GM12801 (cell line): ENCODE measurements around the gene GPR63.

Source experiments
- TF ChIP-seq, protein P1 (sequence below): IDR thresholded peaks from one replicate; pipeline ENCODE4 v1.5.1; 2011; ENCODE audit warnings: control low read depth; ENCODE audit not compliant: insufficient read length; ENCODE audit errors: extremely low read depth

The GPR63 gene, protein sequence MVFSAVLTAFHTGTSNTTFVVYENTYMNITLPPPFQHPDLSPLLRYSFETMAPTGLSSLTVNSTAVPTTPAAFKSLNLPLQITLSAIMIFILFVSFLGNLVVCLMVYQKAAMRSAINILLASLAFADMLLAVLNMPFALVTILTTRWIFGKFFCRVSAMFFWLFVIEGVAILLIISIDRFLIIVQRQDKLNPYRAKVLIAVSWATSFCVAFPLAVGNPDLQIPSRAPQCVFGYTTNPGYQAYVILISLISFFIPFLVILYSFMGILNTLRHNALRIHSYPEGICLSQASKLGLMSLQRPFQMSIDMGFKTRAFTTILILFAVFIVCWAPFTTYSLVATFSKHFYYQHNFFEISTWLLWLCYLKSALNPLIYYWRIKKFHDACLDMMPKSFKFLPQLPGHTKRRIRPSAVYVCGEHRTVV

DNA sequence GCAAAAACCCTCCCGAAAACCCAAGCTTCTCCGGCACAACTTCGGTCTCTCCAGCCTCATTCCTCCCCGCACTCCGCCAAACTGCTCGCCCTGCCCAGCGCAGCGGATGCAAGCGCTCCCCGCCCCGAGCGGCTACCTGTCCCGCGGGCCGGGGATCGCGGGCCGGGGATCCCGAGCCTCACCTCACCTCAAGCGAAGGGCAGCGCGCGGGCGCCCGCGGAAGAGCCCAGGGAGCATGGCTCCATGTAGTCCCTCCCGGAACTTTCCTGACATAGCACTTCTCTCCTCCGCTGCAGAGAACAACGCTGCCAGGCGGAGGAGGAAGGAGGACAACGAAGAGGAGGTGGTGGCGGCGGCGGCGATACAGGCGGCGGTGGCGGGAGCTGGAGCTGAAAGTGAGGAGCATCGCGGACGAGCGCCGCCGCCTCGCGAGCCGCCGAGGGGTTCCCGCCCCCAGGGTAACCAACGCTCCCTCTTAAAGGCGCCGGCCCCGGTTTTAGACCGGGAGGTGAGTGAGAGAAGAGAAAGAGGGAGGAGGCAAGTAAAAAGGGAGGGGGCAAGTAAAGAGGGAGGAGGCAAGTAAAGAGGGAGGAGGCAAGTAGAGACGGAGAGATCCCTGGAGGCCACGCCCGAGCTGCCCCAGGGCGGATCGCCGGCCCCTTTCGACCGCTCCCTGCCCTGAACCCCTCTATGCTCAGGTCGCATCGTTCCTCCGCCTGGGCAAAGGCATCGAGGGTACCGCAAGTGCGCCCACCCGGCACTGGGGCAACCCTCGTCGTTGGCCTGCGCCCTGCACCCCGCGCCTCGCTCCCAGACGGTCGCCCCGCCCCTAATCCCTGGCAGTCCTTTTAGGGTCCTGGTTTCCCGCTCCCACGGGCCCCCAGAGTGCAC lies at the start of gene GPR63:
Gene GPR63, minus strand, starts transcription at position 397 of the 891 bp plus-strand sequence. CDS start 37,746 bp downstream, outside the sequence.
- TF ChIP-seq, protein P1, sequence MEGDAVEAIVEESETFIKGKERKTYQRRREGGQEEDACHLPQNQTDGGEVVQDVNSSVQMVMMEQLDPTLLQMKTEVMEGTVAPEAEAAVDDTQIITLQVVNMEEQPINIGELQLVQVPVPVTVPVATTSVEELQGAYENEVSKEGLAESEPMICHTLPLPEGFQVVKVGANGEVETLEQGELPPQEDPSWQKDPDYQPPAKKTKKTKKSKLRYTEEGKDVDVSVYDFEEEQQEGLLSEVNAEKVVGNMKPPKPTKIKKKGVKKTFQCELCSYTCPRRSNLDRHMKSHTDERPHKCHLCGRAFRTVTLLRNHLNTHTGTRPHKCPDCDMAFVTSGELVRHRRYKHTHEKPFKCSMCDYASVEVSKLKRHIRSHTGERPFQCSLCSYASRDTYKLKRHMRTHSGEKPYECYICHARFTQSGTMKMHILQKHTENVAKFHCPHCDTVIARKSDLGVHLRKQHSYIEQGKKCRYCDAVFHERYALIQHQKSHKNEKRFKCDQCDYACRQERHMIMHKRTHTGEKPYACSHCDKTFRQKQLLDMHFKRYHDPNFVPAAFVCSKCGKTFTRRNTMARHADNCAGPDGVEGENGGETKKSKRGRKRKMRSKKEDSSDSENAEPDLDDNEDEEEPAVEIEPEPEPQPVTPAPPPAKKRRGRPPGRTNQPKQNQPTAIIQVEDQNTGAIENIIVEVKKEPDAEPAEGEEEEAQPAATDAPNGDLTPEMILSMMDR = no peak

DNA sequence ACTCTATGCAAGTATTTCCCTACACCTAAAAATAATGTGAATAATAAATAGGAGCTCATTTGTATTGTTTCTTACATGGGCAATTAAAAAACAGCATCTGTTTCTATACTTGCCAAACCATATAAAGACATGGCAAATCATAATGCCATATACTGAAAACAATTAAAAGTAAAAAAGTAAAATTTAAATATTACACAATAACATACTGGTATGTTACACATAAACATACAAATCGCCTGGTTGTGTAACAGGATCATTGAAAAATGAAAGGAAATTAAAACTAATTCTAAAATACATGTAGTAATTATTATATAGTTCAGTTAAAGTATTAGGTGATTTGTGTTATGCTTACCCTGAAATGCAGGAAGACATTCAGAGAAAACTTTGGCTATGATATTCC lies 49.2 kb upstream of the GPR63 start:
- TF ChIP-seq, protein P1 = no peak

DNA sequence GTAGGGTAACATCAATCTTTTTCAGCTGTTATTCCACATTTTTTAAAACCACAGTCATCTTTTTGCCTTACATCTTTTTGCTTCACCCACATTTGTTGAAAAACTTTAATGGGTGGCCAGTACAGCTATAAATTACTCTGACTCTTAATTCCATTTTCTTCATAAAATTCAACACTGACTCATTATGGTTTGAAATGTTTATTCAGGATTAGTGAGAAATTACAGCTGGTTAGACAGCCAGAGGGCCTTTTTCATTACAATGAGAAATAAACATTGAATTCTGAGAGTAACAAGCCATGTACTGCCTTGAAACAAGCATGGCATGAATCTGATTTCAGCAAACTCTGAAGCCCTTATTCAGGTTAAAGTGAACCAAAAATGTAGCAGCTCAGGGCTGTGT lies 40.9 kb upstream of the GPR63 start:
- TF ChIP-seq, protein P1 = no peak

DNA sequence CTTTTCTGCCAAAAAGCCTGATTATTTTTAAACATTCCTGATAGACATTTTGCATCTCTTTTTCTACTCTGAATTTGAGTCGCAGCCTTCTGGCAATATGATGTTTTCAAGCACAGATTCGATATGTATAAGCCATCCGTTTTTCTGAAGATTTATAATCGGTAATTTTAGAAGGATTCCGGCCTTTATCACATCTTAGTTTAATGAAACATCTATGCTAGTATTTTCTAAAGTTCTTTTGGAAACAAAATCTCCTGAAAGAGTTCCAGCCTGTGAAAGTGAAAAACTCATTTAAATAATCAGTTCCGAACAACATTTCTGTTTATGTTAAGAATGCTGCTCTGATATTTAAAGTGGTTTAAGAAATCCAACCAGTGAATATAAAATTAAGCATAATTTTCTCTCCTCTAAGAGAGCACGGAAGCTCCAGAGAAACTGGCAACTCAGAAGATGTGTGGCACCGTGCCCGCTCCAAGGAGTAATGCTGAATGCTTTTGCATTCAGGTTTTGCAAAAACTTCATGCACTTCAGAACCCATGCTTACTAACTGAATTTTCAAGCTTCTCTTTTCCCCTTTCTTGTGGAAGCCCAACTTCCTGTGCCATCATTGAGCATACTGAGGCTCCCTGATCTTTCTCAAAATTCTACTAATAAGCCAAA lies 39.7 kb upstream of the GPR63 start:
- TF ChIP-seq, protein P1 = no peak

DNA sequence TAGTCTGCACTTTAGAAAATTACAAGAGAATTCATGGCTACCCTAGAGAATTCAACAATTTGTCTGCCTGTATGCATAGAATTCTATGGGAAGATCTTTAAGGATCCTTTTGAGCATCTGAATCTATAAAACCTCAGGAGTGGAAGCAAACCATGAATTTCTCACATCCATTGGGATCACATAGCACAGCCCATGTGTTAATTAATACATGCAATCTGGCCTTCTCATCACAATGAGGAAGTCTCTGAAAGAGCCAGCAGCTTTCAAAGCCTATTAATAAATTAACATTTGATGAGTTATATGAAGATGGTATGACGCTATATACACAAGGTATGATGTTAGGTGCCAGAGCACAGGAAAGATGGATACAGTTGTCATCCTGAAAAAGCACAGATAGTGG lies 35.7 kb upstream of the GPR63 start:
- TF ChIP-seq, protein P1 = no peak

DNA sequence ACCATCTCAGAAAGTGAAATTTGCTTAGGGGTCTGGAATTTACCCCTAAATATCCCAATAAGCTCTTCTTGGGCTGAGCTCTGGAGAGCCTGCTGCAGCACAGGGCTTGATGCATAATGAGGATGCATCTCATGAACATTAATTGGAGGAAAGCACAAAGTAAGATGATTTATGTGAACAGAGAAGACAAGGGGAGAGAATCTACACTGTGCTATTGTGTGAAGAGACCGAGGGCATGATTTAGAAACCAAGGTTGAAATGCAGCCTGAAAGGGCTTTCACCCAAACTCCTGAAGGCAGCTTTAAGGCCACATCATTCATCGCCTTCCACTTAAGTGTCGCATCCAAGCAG lies 27.8 kb upstream of the GPR63 start:
- TF ChIP-seq, protein P1 = no peak
